Measurements from ENCODE around the gene NLRP7.
"Not testable (repeated sequence)": the region's sequence is repeated elsewhere in the genome, so short reads cannot be mapped to it uniquely, and the experiment has no call there.

NLRP7 gene

GRCh38 chr19:54947381-54947780 lies at the start of gene NLRP7:
TSS of gene NLRP7 (minus strand) at chr19:54947530.
- no peak for DNase-seq

GRCh38 chr19:54995561-54995960 lies 48.2 kb upstream of the NLRP7 start:
- no peak for DNase-seq

GRCh38 chr19:54989531-54989930 lies 42.2 kb upstream of the NLRP7 start:
- DNase-seq = not testable (repeated sequence)

- DNase-seq = not testable (repeated sequence)
These were observed 35.2 kb upstream of the NLRP7 start for GRCh38 chr19:54982562-54982961.

- DNase-seq = not testable (repeated sequence)
These were observed 26.1 kb upstream of the NLRP7 start for GRCh38 chr19:54973229-54974090.

- DNase-seq = not testable (repeated sequence)
These were observed 24.1 kb upstream of the NLRP7 start for GRCh38 chr19:54971446-54971845.

GRCh38 chr19:54969647-54970046 lies 22.3 kb upstream of the NLRP7 start:
- no peak for DNase-seq

- no peak for DNase-seq
These were observed 20.3 kb upstream of the NLRP7 start for GRCh38 chr19:54967611-54968010.

- DNase-seq = not testable (repeated sequence)
These were observed 17.7 kb upstream of the NLRP7 start for GRCh38 chr19:54965055-54965454.

GRCh38 chr19:54959840-54960239 lies 12.5 kb upstream of the NLRP7 start:
- no peak for DNase-seq

- no peak for DNase-seq
These were observed 8.0 kb upstream of the NLRP7 start for GRCh38 chr19:54955376-54955775.

- peak; percentile 58 for DNase-seq
These were observed 6.0 kb upstream of the NLRP7 start for GRCh38 chr19:54953345-54953713.

- peak; percentile 91 for DNase-seq
These were observed 5.4 kb upstream of the NLRP7 start for GRCh38 chr19:54952591-54953344.

- not testable (repeated sequence) for DNase-seq
These were observed 3.2 kb upstream of the NLRP7 start for GRCh38 chr19:54950580-54950979.

- no peak for DNase-seq
These were observed 2.1 kb upstream of the NLRP7 start for GRCh38 chr19:54949412-54949811.

- peak; percentile 90 for DNase-seq
These were observed 3.5 kb downstream of the NLRP7 start for GRCh38 chr19:54943772-54944361.

GRCh38 chr19:54939538-54939937 lies 7.8 kb downstream of the NLRP7 start:
- not testable (repeated sequence) for DNase-seq

GRCh38 chr19:54938906-54939305 lies 8.4 kb downstream of the NLRP7 start:
- DNase-seq = no peak

- no peak for DNase-seq
These were observed 9.4 kb downstream of the NLRP7 start for GRCh38 chr19:54937926-54938325.

GRCh38 chr19:54928299-54928698 lies 19.0 kb downstream of the NLRP7 start:
- DNase-seq = no peak

GRCh38 chr19:54923276-54923675 lies 24.1 kb downstream of the NLRP7 start:
- DNase-seq = no peak

- DNase-seq = no peak
These were observed 26.2 kb downstream of the NLRP7 start for GRCh38 chr19:54921082-54921481.

Data from islet precursor cell (in vitro differentiated cells).